Breast epithelium (tissue), 4 donors: ENCODE measurements around the gene SRSF2. TPM values are rescaled to one million over a fixed set of nuclear protein-coding genes. Genes with fewer than 3 reads are reported as not detected.

Experiments
- DNase-seq, 2 donors: peaks; one replicate each; pipeline ENCODE4 v3.0.0-alpha.2; 2019; ENCODE audit warnings: low spot score in 2 of 2
- H3K27ac ChIP-seq, 2 donors: fragments of 200-600 bp; sonication (generic) in 1 of 2; one replicate each; pipeline ENCODE4 v1.5.1; 2016 to 2019; ENCODE audit warnings: mild to moderate bottlenecking in 1 of 2
- H3K27me3 ChIP-seq, 2 donors: fragments of 200-600 bp; sonication (generic) in 1 of 2; one replicate each; pipeline versions ENCODE4 v1.5.1 to v1.6.0; 2017 to 2019; ENCODE audit warnings: control low read depth in 1 of 2, mild to moderate bottlenecking in 1 of 2
- H3K36me3 ChIP-seq: fragments of 200-600 bp; one replicate; pipeline ENCODE4 v1.5.1; 2019
- H3K4me1 ChIP-seq, 2 donors: fragments of 200-600 bp; sonication (generic); one replicate each; pipeline ENCODE4 v1.5.1; 2016 to 2019; ENCODE audit warnings: control low read depth in 1 of 2
- H3K4me3 ChIP-seq, 3 donors: fragments of 200-600 bp; sonication (generic); 1 replicate in 2 of 3; 2 replicates in 1 of 3; pipeline ENCODE4 v1.5.1; 2016 to 2019; ENCODE audit warnings: mild to moderate bottlenecking in 3 of 3, moderate library complexity in 2 of 3
- H3K9me3 ChIP-seq, 2 donors: fragments of 200-600 bp; sonication (generic) in 1 of 2; one replicate each; pipeline ENCODE4 v1.5.1; 2016 to 2019; ENCODE audit warnings: control low read depth in 1 of 2
- CTCF ChIP-seq, 3 donors: fragments of 450-650 bp; IDR thresholded peaks; one replicate each; pipeline ENCODE4 v1.5.1; 2016 to 2017; ENCODE audit warnings: antibody characterized with exemption in 3 of 3, mild to moderate bottlenecking in 3 of 3, moderate library complexity in 3 of 3
- POLR2A ChIP-seq: fragments of 450-650 bp; IDR thresholded peaks from one replicate; pipeline ENCODE4 v1.6.1; 2016; ENCODE audit warnings: antibody characterized with exemption, mild to moderate bottlenecking, moderate library complexity
- POLR2AphosphoS5 ChIP-seq, 3 donors: sonication (generic); formaldehyde crosslinking; IDR thresholded peaks; one replicate each; pipeline ENCODE4 v1.6.1; 2017; ENCODE audit warnings: antibody characterized with exemption in 3 of 3
- intact Hi-C: fragments of 100-400 bp; cut with DNase I; formaldehyde crosslinking; loops from one replicate; pipeline ENCODE4 v1.15.1; 2023; ENCODE audit warnings: low total_unique reads
- total RNA-seq, 3 donors: library from RNA; depleted of rRNA; stranded (reverse); fragments of >200 nt; gene quantifications; one replicate each; pipeline ENCODE4 v1.1.0, GENCODE V29; 2016

SRSF2 gene
- total RNA-seq, 3 donors from 2014 or later, result 143 to 247 (median 244) TPM

DNA sequence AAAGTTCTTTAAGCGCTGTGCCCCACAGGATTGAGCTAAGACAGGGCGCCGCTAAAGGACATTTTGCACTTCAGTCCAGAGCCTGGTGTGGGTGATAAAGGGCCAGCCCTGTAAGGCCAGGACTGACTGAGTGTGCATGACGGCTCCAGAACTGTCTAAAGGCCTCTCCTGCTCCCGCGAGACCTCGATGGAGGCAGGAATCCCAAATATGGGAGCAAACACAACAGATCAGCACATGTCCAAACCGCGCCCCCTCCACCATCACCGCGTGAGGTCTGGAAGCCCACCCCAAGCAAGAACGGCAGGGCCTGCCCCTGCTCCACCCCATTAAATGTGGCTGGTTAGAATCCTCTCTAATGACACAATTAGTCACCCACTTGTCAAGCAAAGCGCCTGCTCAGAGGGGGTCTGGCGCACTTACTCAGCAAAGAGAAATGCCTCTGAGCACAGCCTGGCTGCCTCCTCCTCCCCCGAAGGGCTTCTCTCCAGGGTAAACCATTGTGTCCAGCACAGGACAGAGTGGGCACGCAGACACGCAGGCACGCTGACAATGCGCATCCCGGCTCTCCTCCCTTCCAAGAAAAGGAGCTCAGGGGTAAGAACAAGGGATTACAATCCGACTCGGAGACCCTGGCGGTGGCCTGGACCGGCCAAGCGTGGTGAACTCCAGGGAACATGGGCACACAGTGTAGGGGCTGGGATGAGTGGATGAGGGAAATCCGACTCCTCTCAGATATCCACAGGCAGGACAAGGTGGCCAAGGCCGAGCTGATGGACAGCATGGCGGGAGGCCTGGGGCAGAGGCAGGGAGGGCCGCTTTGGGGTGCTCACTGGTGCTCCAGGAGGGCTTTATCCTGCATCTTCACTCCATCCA is 27.8 kb downstream of the SRSF2 start:
- peak in 1 of 2 donors; percentile 63 for DNase-seq
- Histone ChIP-seq H3K9me3 (no peaks in the 10 kb centered on the region), H3K27me3 (no peaks in the 10 kb centered on the region), H3K4me3 (peak overlapping the region; percentile 75 to 86 (median 77)), H3K4me1 (no peaks in the 10 kb centered on the region), H3K27ac (peak overlapping the region; percentile 83 to 94), H3K36me3 (no peaks in the 10 kb centered on the region)
- peak; percentile 33 to 67 (median 48) for TF ChIP-seq POLR2AphosphoS5 (IDR thresholded peaks at IDR 0.05)
- TF ChIP-seq CTCF (IDR thresholded peaks at IDR 0.05), result no peak
- intact Hi-C loops, result no loop called here

- intact Hi-C loops, result no loop called here
- H3K27me3 ChIP-seq, result no peaks in the 10 kb centered on the region
- H3K36me3 ChIP-seq, result no peaks in the 10 kb centered on the region
- peak overlapping the region; percentile 83 to 94 for H3K27ac ChIP-seq
- no peaks in the 10 kb centered on the region for H3K9me3 ChIP-seq
- peak overlapping the region; percentile 75 to 86 (median 77) for H3K4me3 ChIP-seq
- TF ChIP-seq POLR2AphosphoS5 (IDR thresholded peaks at IDR 0.05) (no peak), CTCF (IDR thresholded peaks at IDR 0.05) (no peak), POLR2A (no peak)
- DNase-seq, result no peak
- H3K4me1 ChIP-seq, result no peaks in the 10 kb centered on the region
These were observed 28.9 kb downstream of the SRSF2 start for GRCh38 chr17:76707985-76708807.

- TF ChIP-seq POLR2A (no peak), POLR2AphosphoS5 (IDR thresholded peaks at IDR 0.05) (no peak), CTCF (IDR thresholded peaks at IDR 0.05) (no peak)
- Histone ChIP-seq H3K4me1 (no peaks in the 10 kb centered on the region), H3K36me3 (no peaks in the 10 kb centered on the region), H3K9me3 (no peaks in the 10 kb centered on the region), H3K4me3 (no peak overlapping the region), H3K27ac (peak overlapping the region in 1 of 2 donors; percentile 25), H3K27me3 (no peaks in the 10 kb centered on the region)
- DNase-seq, result no peak
- intact Hi-C loops, result no loop called here
These were observed 30.3 kb downstream of the SRSF2 start for GRCh38 chr17:76706817-76707216.

GRCh38 chr17:76704805-76705204 is 32.3 kb downstream of the SRSF2 start:
- Histone ChIP-seq H3K4me1 (no peaks in the 10 kb centered on the region), H3K9me3 (no peaks in the 10 kb centered on the region), H3K4me3 (no peak overlapping the region), H3K27ac (no peak overlapping the region), H3K36me3 (no peaks in the 10 kb centered on the region), H3K27me3 (no peaks in the 10 kb centered on the region)
- intact Hi-C loops, result no loop called here
- TF ChIP-seq POLR2A (no peak), CTCF (IDR thresholded peaks at IDR 0.05) (no peak), POLR2AphosphoS5 (IDR thresholded peaks at IDR 0.05) (no peak)
- no peak for DNase-seq
